CD4-positive, CD25-positive, alpha-beta regulatory T cell (primary cell): ENCODE results near the gene PLLP. TPM values are rescaled to one million over a fixed set of nuclear protein-coding genes. Genes with fewer than 3 reads are reported as not detected.
"Not testable (repeated sequence)": the region's sequence is repeated elsewhere in the genome, so short reads cannot be mapped to it uniquely, and the experiment has no call there.

ENCODE experiments used
- ATAC-seq, 2 donors: fragments of 150-1000 bp; cut with Tn5 transposase; one replicate each; pipeline ENCODE4 v1.10.0; 2021; ENCODE audit warnings: low read depth in 2 of 2, moderate number of reproducible peaks in 2 of 2, moderate library complexity in 1 of 2
- DNase-seq, 3 donors: peaks; one replicate each; pipeline versions ENCODE4 v3.0.0 to v3.0.0-alpha.2; 2012 to 2022; ENCODE audit warnings: mixed read lengths in 1 of 3
- H3K27ac ChIP-seq: one replicate; pipeline ENCODE4 v1.7.0; 2013; ENCODE audit warnings: mild to moderate bottlenecking, low read length; ENCODE audit not compliant: insufficient read depth, poor library complexity, severe bottlenecking
- H3K27me3 ChIP-seq: one replicate; pipeline ENCODE4 v1.7.0; 2013; ENCODE audit warnings: low read length; ENCODE audit not compliant: control insufficient read depth, insufficient read depth
- H3K36me3 ChIP-seq: one replicate; pipeline ENCODE4 v1.7.0; 2013; ENCODE audit warnings: mild to moderate bottlenecking, low read length, moderate library complexity; ENCODE audit not compliant: control insufficient read depth, insufficient read depth
- H3K4me1 ChIP-seq: 2 replicates; pipeline ENCODE4 v1.7.0; 2013; ENCODE audit warnings: mild to moderate bottlenecking, low read length; ENCODE audit not compliant: insufficient read depth, control insufficient read depth, poor library complexity, severe bottlenecking
- H3K4me3 ChIP-seq: one replicate; pipeline ENCODE4 v1.7.0; 2013; ENCODE audit warnings: low read depth, mild to moderate bottlenecking, low read length, moderate library complexity
- H3K9me3 ChIP-seq, 2 experiments: 1 replicate in 1 of 2; 2 replicates in 1 of 2; pipeline ENCODE4 v1.7.0; 2013; ENCODE audit warnings: low read length in 2 of 2, mild to moderate bottlenecking in 1 of 2, moderate library complexity in 1 of 2; ENCODE audit not compliant: control insufficient read depth in 2 of 2
- H3K27ac Mint-ChIP-seq, 3 donors: one replicate each; pipeline ENCODE4 v1.8.0; 2020 to 2022; ENCODE audit warnings: mild to moderate bottlenecking in 3 of 3, mixed read lengths in 3 of 3, moderate library complexity in 2 of 3
- H3K27me3 Mint-ChIP-seq: one replicate; pipeline ENCODE4 v1.8.0; 2022; ENCODE audit warnings: mild to moderate bottlenecking, mixed read lengths
- H3K36me3 Mint-ChIP-seq: one replicate; pipeline ENCODE4 v1.8.0; 2020; ENCODE audit warnings: mixed read lengths
- H3K4me1 Mint-ChIP-seq, 4 donors: one replicate each; pipeline ENCODE4 v1.8.0; 2020 to 2022; ENCODE audit warnings: mixed read lengths in 4 of 4, mild to moderate bottlenecking in 1 of 4
- H3K4me3 Mint-ChIP-seq, 4 donors: one replicate each; pipeline ENCODE4 v1.8.0; 2020 to 2022; ENCODE audit warnings: mild to moderate bottlenecking in 4 of 4, mixed read lengths in 4 of 4, moderate library complexity in 3 of 4
- H3K9me3 Mint-ChIP-seq, 7 donors: one replicate each; pipeline ENCODE4 v1.8.0; 2020 to 2022; ENCODE audit warnings: mixed read lengths in 7 of 7, mild to moderate bottlenecking in 3 of 7, moderate library complexity in 2 of 7
- polyA plus RNA-seq, 4 donors: library from polyadenylated mRNA; unstranded; fragments of 300-500 nt; fragmentation: Illumina TruSeq; gene quantifications; one replicate each; pipeline ENCODE4 v1.2.3, GENCODE V29; 2021
- total RNA-seq: library from RNA; stranded (reverse); gene quantifications from one replicate; pipeline ENCODE4 v1.2.3, GENCODE V29; 2022

Gene PLLP
- total and polyA plus RNA-seq, 5 donors from 2014 or later = 0.46 to 1.3 (median 0.82) TPM; not detected in 1

DNA sequence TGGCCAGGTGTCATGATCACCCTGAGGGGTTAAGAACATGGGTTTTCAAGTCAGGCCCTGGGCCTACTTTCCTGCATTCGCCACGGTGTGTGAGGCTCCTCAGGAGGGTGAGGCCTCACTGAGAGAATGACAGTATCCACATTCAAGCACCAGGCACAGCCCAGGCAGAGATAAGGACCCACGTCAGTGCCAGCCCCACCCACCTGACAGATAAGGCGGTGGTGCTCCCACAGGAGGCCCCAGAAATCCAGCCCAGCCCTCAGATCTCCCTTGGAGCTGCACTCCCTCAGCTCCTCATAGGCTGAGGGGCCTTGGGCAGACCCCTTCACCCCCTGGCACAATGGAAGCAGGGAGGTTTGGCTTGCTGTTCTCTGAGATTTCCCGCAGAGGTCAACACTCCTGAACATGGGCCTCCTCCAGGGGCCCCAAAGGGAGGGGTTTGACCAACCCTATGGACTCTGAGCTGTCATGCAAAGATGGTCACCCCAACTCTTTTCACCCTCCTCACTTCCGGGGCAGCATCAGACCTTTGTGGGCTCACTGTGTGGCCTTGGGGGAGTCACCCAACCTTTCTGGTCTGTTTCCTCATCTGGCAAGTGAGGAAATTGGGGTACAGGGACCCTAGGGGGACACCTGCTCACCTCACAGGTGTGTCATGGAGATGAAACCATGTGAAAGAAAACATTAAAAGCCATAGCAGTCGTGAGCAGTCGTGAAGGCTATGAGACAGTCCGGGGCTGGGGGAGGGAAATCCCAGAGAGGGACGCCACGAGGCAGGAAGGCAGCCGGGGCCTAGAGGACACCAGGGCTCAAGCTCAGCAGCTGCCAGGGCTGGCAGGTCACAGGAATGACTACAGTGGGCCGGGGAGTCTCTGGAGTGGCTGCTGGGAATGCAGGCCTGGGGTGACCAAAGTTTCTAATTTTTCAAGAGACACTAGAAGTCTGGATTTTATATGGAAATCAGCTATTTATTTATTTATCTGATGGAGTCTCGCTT is 15.4 kb downstream of the PLLP start:
- H3K4me1 ChIP-seq = peaks cover 14% of the 10 kb centered on the region

DNA sequence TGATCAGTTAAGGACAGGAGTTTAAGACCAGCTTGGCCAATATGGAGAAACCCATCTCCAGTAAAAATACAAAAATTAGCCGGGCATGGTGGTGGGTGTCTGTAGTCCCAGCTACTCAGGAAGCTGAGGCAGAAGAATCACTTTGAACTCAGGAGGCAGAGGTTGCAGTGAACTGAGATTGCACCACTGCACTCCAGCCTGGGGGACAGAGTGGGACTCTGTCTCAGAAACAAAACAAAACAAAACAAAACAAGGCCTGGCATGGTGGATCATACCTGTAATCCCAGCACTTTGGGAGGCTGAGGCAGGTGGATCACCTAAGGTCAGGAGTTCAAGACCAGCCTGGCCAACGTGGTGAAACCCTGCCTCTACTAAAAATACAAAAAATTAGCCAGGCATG is 17.1 kb downstream of the PLLP start:
- not testable (repeated sequence) for H3K27me3 ChIP-seq, H3K9me3 ChIP-seq, H3K36me3 ChIP-seq, ATAC-seq, H3K27me3 Mint-ChIP-seq, H3K9me3 Mint-ChIP-seq, H3K27ac ChIP-seq, DNase-seq, H3K4me3 ChIP-seq, H3K36me3 Mint-ChIP-seq
- peaks cover 14% of the 10 kb centered on the region for H3K4me1 ChIP-seq
- Mint-ChIP-seq H3K27ac (peak overlapping the region; percentile 76 to 94 (median 92)), H3K4me1 (peaks cover 3 to 33% (median 7%) of the 10 kb centered on the region in 4 donors), H3K4me3 (peak overlapping the region in 2 of 4 donors; percentile 66 to 72)

More for the DNA sequence above, 15.4 kb downstream of the PLLP start:
- H3K27me3 Mint-ChIP-seq = no peaks in the 10 kb centered on the region
- H3K27ac Mint-ChIP-seq = peak overlapping the region in 2 of 3 donors; percentile 69 to 76
- no peaks in the 10 kb centered on the region for H3K36me3 Mint-ChIP-seq
- no peak overlapping the region for H3K4me3 ChIP-seq
- H3K9me3 ChIP-seq = no peaks in the 10 kb centered on the region
- no peak overlapping the region for H3K27ac ChIP-seq
- H3K36me3 ChIP-seq = no peaks in the 10 kb centered on the region
- DNase-seq = no peak
- H3K27me3 ChIP-seq = no peaks in the 10 kb centered on the region
- no peaks in the 10 kb centered on the region for H3K9me3 Mint-ChIP-seq
- peaks cover 3 to 33% (median 7%) of the 10 kb centered on the region in 4 donors for H3K4me1 Mint-ChIP-seq
- H3K4me3 Mint-ChIP-seq = no peak overlapping the region
- ATAC-seq = no peak

DNA sequence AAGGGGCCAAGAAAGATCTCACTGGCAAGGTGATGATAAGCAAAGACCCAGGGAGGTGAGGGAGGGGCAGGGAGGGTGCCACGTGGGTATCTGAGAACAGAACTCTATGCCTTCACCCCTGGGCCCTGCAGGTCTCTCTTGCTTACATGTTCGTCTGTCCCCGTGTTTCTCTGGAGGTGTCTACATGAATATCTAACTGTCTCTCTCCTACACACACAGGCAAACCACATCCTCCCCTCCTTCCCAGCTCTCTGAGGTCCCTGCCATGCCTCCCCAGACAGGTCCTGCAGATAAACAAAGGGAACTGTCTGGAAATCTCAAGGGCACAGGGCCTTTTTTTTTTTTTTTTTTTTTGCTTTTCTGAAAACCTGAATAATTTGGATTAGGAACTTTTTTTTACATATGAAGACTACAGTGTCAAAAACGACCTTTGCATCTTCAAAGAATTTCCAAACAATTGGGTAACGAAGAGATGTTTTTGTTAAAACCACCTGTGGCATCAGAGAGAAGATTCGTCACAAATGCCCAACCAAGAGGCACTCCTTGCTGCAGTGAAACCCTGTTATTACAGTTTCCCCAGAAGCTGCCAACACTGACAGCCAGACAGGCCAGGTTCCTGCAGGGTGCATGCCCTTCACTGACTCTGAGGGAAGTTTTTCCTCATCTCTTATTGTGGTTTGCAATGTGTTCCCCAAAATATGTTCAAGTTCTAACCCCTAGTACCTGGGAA is 17.8 kb downstream of the PLLP start:
- Histone ChIP-seq H3K27ac (no peak overlapping the region), H3K27me3 (no peaks in the 10 kb centered on the region), H3K36me3 (no peaks in the 10 kb centered on the region), H3K9me3 (no peaks in the 10 kb centered on the region), H3K4me3 (no peak overlapping the region), H3K4me1 (peaks cover 14% of the 10 kb centered on the region)
- Mint-ChIP-seq H3K9me3 (no peaks in the 10 kb centered on the region), H3K27me3 (peaks cover 2% of the 10 kb centered on the region), H3K36me3 (no peaks in the 10 kb centered on the region), H3K4me1 (peaks cover 4 to 33% (median 7%) of the 10 kb centered on the region in 4 donors), H3K4me3 (peak overlapping the region; percentile 23 to 72 (median 61)), H3K27ac (peak overlapping the region; percentile 76 to 94 (median 92))
- DNase-seq = peak in 2 of 3 donors; percentile 52 to 68
- peak; percentile 70 to 76 for ATAC-seq

DNA sequence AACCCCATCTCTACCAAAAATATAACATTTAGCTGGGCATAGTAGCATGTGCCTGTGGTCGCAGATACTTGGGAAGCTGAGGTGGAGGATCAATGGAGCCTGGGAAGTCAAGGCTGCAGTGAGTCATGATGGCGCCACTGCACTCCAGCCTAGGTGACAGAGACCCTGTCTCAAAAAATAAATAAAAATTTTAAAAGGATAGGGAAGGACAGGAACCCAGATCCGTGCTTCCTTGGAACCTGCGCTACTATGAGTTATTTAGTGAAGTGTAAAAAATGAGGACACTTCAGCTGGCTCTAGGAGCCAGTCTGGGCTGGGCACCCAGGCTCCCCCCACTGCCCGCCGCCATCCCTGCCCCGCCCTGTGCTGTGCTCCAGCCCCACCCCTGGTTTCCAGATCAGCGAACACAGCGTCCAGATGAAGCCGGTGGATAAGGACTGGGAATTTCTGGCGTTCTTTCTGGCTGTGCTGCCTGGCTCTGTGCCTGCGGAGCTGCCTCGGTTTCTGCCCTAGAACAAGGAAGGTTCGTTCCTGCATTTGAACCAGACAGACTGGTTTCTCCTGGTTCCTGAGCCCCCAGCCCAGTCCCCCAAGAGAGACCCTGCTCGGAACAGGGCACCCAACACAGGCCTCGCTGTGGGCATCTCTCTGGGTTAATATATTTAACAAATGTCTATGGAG is 18.5 kb downstream of the PLLP start:
- Histone ChIP-seq H3K9me3 (no peaks in the 10 kb centered on the region), H3K27ac (no peak overlapping the region), H3K27me3 (no peaks in the 10 kb centered on the region), H3K36me3 (no peaks in the 10 kb centered on the region), H3K4me3 (no peak overlapping the region), H3K4me1 (peaks cover 14% of the 10 kb centered on the region)
- Mint-ChIP-seq H3K27me3 (peaks cover 4% of the 10 kb centered on the region), H3K9me3 (no peaks in the 10 kb centered on the region), H3K36me3 (no peaks in the 10 kb centered on the region), H3K4me3 (peak overlapping the region in 3 of 4 donors; percentile 56 to 72 (median 66)), H3K4me1 (peaks cover 5 to 33% (median 7%) of the 10 kb centered on the region in 4 donors), H3K27ac (peak overlapping the region; percentile 76 to 94 (median 92))
- DNase-seq (no peak), ATAC-seq (no peak)

DNA sequence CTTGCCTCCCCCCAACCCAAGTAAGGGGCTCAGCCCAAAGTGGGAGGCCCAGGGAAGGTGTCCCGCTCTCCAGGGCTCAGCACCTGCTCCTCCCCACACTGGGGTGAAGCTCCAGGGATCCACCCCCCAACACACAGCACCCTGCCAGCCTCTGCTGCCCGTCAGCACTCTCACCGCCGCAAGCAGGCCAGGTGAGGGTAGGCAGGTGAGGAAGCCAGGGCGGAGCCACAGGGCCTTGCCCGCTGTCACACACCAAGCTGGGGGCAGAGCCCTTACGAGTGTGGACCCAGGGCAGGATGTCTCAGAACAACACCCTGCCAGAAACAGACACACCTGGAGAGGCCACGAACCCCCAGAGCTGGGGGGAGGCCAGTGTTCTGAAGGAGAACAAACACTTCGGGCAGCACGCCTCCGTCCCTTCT is 19.5 kb downstream of the PLLP start:
- Mint-ChIP-seq H3K4me1 (peaks cover 5 to 41% (median 7%) of the 10 kb centered on the region in 4 donors), H3K4me3 (no peak overlapping the region), H3K27me3 (peaks cover 4% of the 10 kb centered on the region), H3K27ac (peak overlapping the region in 2 of 3 donors; percentile 27 to 68), H3K9me3 (no peaks in the 10 kb centered on the region), H3K36me3 (no peaks in the 10 kb centered on the region)
- no peaks in the 10 kb centered on the region for H3K27me3 ChIP-seq
- no peak for ATAC-seq
- H3K36me3 ChIP-seq = no peaks in the 10 kb centered on the region
- no peaks in the 10 kb centered on the region for H3K9me3 ChIP-seq
- H3K4me1 ChIP-seq = peaks cover 16% of the 10 kb centered on the region
- no peak overlapping the region for H3K4me3 ChIP-seq
- no peak overlapping the region for H3K27ac ChIP-seq
- no peak for DNase-seq

DNA sequence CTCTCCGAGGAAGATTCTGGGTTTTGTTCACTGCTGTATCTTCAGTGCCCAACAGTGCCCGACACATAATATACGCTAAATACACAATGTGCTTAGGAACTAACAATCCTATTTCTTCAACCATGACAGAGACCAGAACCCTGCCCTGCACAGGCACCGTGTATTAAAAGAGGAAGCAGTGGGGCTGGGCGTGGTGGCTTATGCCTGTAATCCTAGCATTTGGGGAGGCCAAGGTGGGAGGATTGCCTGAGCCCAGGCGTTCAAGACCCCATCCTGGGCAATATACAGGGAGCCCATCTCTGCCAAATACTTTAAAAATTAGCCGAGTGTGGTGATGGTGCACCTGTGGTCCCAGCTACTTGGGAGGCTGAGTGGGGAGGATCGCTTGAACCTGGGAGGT is 20.1 kb downstream of the PLLP start:
- ATAC-seq = no peak
- peaks cover 4% of the 10 kb centered on the region for H3K27me3 Mint-ChIP-seq
- no peaks in the 10 kb centered on the region for H3K9me3 Mint-ChIP-seq
- peaks cover 5 to 43% (median 7%) of the 10 kb centered on the region in 4 donors for H3K4me1 Mint-ChIP-seq
- no peak for DNase-seq
- H3K9me3 ChIP-seq = no peaks in the 10 kb centered on the region
- H3K36me3 ChIP-seq = no peaks in the 10 kb centered on the region
- no peak overlapping the region for H3K27ac Mint-ChIP-seq
- H3K36me3 Mint-ChIP-seq = no peaks in the 10 kb centered on the region
- H3K27ac ChIP-seq = no peak overlapping the region
- H3K4me1 ChIP-seq = peaks cover 18% of the 10 kb centered on the region
- H3K27me3 ChIP-seq = no peaks in the 10 kb centered on the region
- no peak overlapping the region for H3K4me3 Mint-ChIP-seq
- H3K4me3 ChIP-seq = no peak overlapping the region
